Endodermal cell (in vitro differentiated cells): ENCODE measurements around the gene JARID2. TPM values are rescaled to one million over a fixed set of nuclear protein-coding genes. Genes with fewer than 3 reads are reported as not detected.
"Not testable (repeated sequence)": the region's sequence is repeated elsewhere in the genome, so short reads cannot be mapped to it uniquely, and the experiment has no call there.

Source experiments
- DNase-seq: peaks from one replicate; pipeline ENCODE4 v3.0.0-alpha.2; 2017
- H3K27ac ChIP-seq: 2 replicates; pipeline ENCODE4 v1.5.1; 2013; ENCODE audit warnings: mild to moderate bottlenecking, low read depth, low read length, moderate library complexity
- H3K27me3 ChIP-seq: 2 replicates; pipeline ENCODE4 v1.6.1; 2013; ENCODE audit warnings: mild to moderate bottlenecking, low read length, moderate library complexity; ENCODE audit not compliant: insufficient read depth, control insufficient read depth, poor library complexity, severe bottlenecking
- H3K36me3 ChIP-seq: 2 replicates; pipeline ENCODE4 v1.7.0; 2013; ENCODE audit warnings: mild to moderate bottlenecking, low read length, moderate library complexity; ENCODE audit not compliant: control insufficient read depth, insufficient read depth
- H3K4me1 ChIP-seq: one replicate; pipeline ENCODE4 v1.7.0; 2013; ENCODE audit warnings: low read length; ENCODE audit not compliant: control insufficient read depth, insufficient read depth
- H3K4me3 ChIP-seq: 2 replicates; pipeline ENCODE4 v1.5.1; 2013; ENCODE audit warnings: mild to moderate bottlenecking, low read length, moderate library complexity
- H3K9ac ChIP-seq: 2 replicates; pipeline ENCODE4 v1.6.1; 2013; ENCODE audit warnings: mild to moderate bottlenecking, low read length, moderate library complexity; ENCODE audit not compliant: poor library complexity, severe bottlenecking; ENCODE audit errors: extremely low read depth
- H3K9me3 ChIP-seq: 2 replicates; pipeline ENCODE4 v1.6.1; 2013; ENCODE audit warnings: mild to moderate bottlenecking, low read length, moderate library complexity; ENCODE audit not compliant: control insufficient read depth
- H3K27ac Mint-ChIP-seq: 2 replicates; pipeline ENCODE4 v1.8.0; 2020; ENCODE audit warnings: mixed read lengths
- H3K27me3 Mint-ChIP-seq: 2 replicates; pipeline ENCODE4 v1.8.0; 2021; ENCODE audit warnings: mild to moderate bottlenecking, mixed read lengths; ENCODE audit not compliant: insufficient read depth
- H3K36me3 Mint-ChIP-seq: 2 replicates; pipeline ENCODE4 v1.8.0; 2020; ENCODE audit warnings: low read depth, mixed read lengths
- H3K4me1 Mint-ChIP-seq: 2 replicates; pipeline ENCODE4 v1.8.0; 2020; ENCODE audit warnings: mixed read lengths
- H3K4me3 Mint-ChIP-seq: 2 replicates; pipeline ENCODE4 v1.8.0; 2020; ENCODE audit warnings: mild to moderate bottlenecking, moderate library complexity, mixed read lengths
- H3K9me3 Mint-ChIP-seq: 2 replicates; pipeline ENCODE4 v1.8.0; 2020; ENCODE audit warnings: mild to moderate bottlenecking, mixed read lengths
- CTCF ChIP-seq: fragments of 200-600 bp; sonication (generic); conservative IDR thresholded peaks from 2 replicates; pipeline ENCODE4 v1.5.0; 2021; ENCODE audit warnings: antibody characterized with exemption, mild to moderate bottlenecking
- WGBS, 2 experiments: methylation state at CpG; one replicate each; pipeline versions ENCODE4 v1.1.5 to v1.1.7; 2013; ENCODE audit warnings: missing lambda C conversion rate in 2 of 2, mixed read lengths in 1 of 2; ENCODE audit not compliant: insufficient coverage in 1 of 2, insufficient read length in 1 of 2; 5-methylcytosine and 5-hydroxymethylcytosine counted together
- total RNA-seq, 2 donors: library from RNA; stranded (reverse); fragmentation: NEBNext Ultra II Directional in 1 of 2; extraction: Animal tissue kit (Norgen Biotek cat#: 25700) in 1 of 2; gene quantifications; 2 replicates in 1 of 2; 3 replicates in 1 of 2; pipeline ENCODE4 v1.2.1, GENCODE V29; 2021

JARID2 gene
- total RNA-seq, 2 donors from 2014 or later: 42.5 to 77.0 TPM

DNA sequence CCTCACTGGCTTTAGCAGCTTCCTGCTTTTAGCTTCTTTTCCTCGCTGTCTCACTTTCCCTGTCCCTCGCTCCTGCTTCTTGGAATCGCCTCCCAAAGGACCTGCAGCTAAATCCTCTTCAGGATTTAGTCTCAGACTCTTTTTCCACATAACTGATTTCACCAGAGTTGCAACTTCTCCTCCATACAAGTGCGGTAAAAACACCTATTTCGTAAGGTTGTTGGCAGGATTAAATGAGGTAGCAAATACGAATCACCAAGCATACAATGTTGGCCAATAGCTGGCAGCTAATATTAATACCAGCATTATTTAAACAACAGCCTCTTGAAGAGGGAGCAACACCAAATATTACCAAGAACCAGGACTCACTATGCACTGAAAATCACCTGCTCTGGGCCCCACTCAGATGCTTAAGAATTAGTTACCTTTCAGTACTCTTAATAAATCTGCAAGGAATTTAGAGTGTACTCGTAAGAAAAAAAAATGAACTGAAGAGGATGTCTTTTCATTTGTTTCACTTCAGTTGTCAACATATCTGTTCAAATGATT, 293.9 kb downstream of the JARID2 start:
- Histone ChIP-seq H3K27me3 (no peaks in the 10 kb centered on the region), H3K9me3 (peaks cover 34% of the 10 kb centered on the region), H3K27ac (no peak overlapping the region), H3K4me1 (peaks cover 29% of the 10 kb centered on the region), H3K9ac (no peak overlapping the region), H3K36me3 (peaks cover 3% of the 10 kb centered on the region), H3K4me3 (no peak overlapping the region)
- H3K4me3 Mint-ChIP-seq: no peak overlapping the region
- H3K36me3 Mint-ChIP-seq: peaks cover 16% of the 10 kb centered on the region
- H3K27ac Mint-ChIP-seq: peak overlapping the region; percentile 65
- H3K9me3 Mint-ChIP-seq: peaks cover 35% of the 10 kb centered on the region
- DNase-seq: no peak
- 93 to 97% methylated on average over 6 to 7 of the region's 7 CpGs for WGBS, 2 experiments
- no peak for TF ChIP-seq CTCF
- H3K27me3 Mint-ChIP-seq: no peaks in the 10 kb centered on the region
- H3K4me1 Mint-ChIP-seq: peaks cover 43% of the 10 kb centered on the region

DNA sequence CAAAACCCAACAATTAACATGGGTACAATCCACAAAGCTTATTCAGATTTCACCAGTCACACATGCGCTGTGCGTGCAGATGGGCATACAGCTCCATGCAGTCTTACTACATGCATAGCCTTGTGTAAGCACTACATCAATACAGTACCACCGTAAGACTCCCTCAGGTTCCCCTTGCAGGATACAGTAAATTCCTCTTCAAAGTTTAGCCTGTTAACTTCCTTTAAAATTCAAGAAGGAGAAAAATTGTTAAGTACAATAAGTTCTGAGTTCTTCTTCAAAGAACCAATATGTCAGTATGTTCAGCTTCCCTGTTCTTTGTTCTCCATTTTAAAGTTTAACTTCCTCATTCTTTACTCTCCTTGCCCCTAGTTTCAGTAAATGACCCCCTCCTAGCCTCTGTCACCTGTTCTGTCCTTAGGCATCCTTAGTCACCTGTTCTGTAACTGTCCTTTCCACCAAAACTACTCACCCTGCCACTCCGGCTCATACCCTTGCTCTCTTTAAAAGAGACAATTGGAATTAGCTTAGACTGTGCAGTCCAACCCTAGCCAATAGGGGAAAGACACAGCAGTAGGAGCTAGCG, 297.6 kb downstream of the JARID2 start:
- H3K4me3 Mint-ChIP-seq, H3K27me3 Mint-ChIP-seq, H3K27ac Mint-ChIP-seq, H3K36me3 ChIP-seq, H3K27ac ChIP-seq, H3K36me3 Mint-ChIP-seq, DNase-seq, H3K9ac ChIP-seq, H3K4me3 ChIP-seq, H3K27me3 ChIP-seq: not testable (repeated sequence)
- peaks cover 16% of the 10 kb centered on the region for H3K4me1 ChIP-seq
- 98% methylated on average over 5 of the region's 5 CpGs; no CpG with 5 or more reads in 1 of the 2 experiments for WGBS, 2 experiments
- H3K9me3 ChIP-seq: peaks cover 11% of the 10 kb centered on the region
- Mint-ChIP-seq H3K4me1 (peaks cover 34% of the 10 kb centered on the region), H3K9me3 (peaks cover 13% of the 10 kb centered on the region)

DNA sequence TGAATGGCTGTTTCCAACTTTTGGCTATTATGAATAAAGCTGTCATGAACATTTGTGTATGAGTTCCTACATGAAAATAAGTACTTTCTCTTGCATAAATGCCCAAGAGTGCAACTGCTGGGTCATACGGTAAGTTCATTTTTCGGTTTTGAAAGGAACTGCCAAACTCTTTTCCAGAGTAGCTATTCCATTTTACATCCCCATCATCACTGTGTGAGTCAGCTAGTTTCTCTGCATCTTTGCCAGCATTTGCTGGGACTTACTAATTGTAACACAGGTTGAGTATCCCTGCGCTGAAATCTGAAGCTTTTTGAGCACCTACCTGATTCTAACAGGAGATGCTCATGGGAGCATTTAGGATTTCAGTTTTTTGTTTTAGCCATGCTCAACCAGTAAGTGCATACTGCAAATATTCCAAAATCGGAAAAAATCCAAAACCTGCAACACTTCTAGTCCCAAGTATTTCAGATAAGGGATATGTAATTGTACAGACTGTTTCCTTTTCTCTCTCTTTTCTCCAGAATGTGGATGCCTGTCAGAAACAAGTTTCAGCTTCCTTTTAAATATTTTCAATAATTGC, 298.5 kb downstream of the JARID2 start:
- TF ChIP-seq CTCF: no peak
- no peak for DNase-seq
- Histone ChIP-seq H3K9me3 (peaks cover 11% of the 10 kb centered on the region), H3K4me3 (no peak overlapping the region), H3K27ac (no peak overlapping the region), H3K9ac (no peak overlapping the region), H3K4me1 (peaks cover 10% of the 10 kb centered on the region), H3K36me3 (no peaks in the 10 kb centered on the region), H3K27me3 (no peaks in the 10 kb centered on the region)
- H3K27ac Mint-ChIP-seq: no peak overlapping the region
- no peaks in the 10 kb centered on the region for H3K27me3 Mint-ChIP-seq
- H3K9me3 Mint-ChIP-seq: peaks cover 11% of the 10 kb centered on the region
- peaks cover 25% of the 10 kb centered on the region for H3K4me1 Mint-ChIP-seq
- WGBS, 2 experiments: 95 to 100% methylated on average over 4 of the region's 4 CpGs
- peaks cover 4% of the 10 kb centered on the region for H3K36me3 Mint-ChIP-seq
- H3K4me3 Mint-ChIP-seq: no peak overlapping the region
